Activated T-cell treated with anti-CD3 and anti-CD28 coated beads for 1 hour (primary cell): ENCODE data around the gene PHF20.
"Not testable (repeated sequence)": the region's sequence is repeated elsewhere in the genome, so short reads cannot be mapped to it uniquely, and the experiment has no call there.

Experiments
- DNase-seq: peaks from one replicate; pipeline ENCODE4 v3.0.0-alpha.2; 2020; ENCODE audit warnings: low read depth

Gene PHF20

GRCh38 chr20:35885212-35885611 lies 113.4 kb downstream of the PHF20 start:
- no peak for DNase-seq

GRCh38 chr20:35886537-35886936 lies 114.7 kb downstream of the PHF20 start:
- no peak for DNase-seq

- no peak for DNase-seq
Observed at GRCh38 chr20:35887393-35888064, 115.7 kb downstream of the PHF20 start.

- DNase-seq = no peak
Observed at GRCh38 chr20:35888657-35889056, 116.8 kb downstream of the PHF20 start.

GRCh38 chr20:35891375-35891774 lies 119.6 kb downstream of the PHF20 start:
- DNase-seq = no peak

- DNase-seq = no peak
Observed at GRCh38 chr20:35892871-35893270, 121.1 kb downstream of the PHF20 start.

- no peak for DNase-seq
Observed at GRCh38 chr20:35893942-35894341, 122.1 kb downstream of the PHF20 start.

- DNase-seq = not testable (repeated sequence)
Observed at GRCh38 chr20:35895516-35895915, 123.7 kb downstream of the PHF20 start.

- no peak for DNase-seq
Observed at GRCh38 chr20:35899064-35899463, 127.2 kb downstream of the PHF20 start.

- DNase-seq = not testable (repeated sequence)
Observed at GRCh38 chr20:35901230-35901629, 129.4 kb downstream of the PHF20 start.

- no peak for DNase-seq
Observed at GRCh38 chr20:35901678-35902544, 130.1 kb downstream of the PHF20 start.

GRCh38 chr20:35902545-35902941 lies 130.7 kb downstream of the PHF20 start:
- no peak for DNase-seq

GRCh38 chr20:35903843-35904242 lies 132.0 kb downstream of the PHF20 start:
- no peak for DNase-seq

GRCh38 chr20:35904982-35905663 lies 133.3 kb downstream of the PHF20 start:
- no peak for DNase-seq

GRCh38 chr20:35907017-35907701 lies 135.3 kb downstream of the PHF20 start:
- no peak for DNase-seq

- no peak for DNase-seq
Observed at GRCh38 chr20:35908007-35908406, 136.2 kb downstream of the PHF20 start.

GRCh38 chr20:35909176-35909575 lies 137.4 kb downstream of the PHF20 start:
- DNase-seq = no peak

GRCh38 chr20:35909796-35910195 lies 138.0 kb downstream of the PHF20 start:
- DNase-seq = no peak

- no peak for DNase-seq
Observed at GRCh38 chr20:35910254-35910653, 138.4 kb downstream of the PHF20 start.

GRCh38 chr20:35912881-35913280 lies 141.1 kb downstream of the PHF20 start:
- DNase-seq = no peak

- no peak for DNase-seq
Observed at GRCh38 chr20:35917077-35917476, 145.3 kb downstream of the PHF20 start.

- DNase-seq = no peak
Observed at GRCh38 chr20:35918021-35918420, 146.2 kb downstream of the PHF20 start.
